GM12865 (cell line): ENCODE results near the gene INS.
"Not testable (repeated sequence)": the region's sequence is repeated elsewhere in the genome, so short reads cannot be mapped to it uniquely, and the experiment has no call there.

Experiments used
- DNase-seq: peaks from one replicate; pipeline ENCODE4 v3.0.0; 2010; ENCODE audit warnings: low read depth
- H3K4me3 ChIP-seq: 2 replicates; pipeline ENCODE4 v1.5.1; 2011; ENCODE audit warnings: mild to moderate bottlenecking, low read depth, low read length, control low read depth
- CTCF ChIP-seq: IDR thresholded peaks from 2 replicates; pipeline ENCODE4 v1.5.1; 2011; ENCODE audit warnings: low read length, control low read depth, low read depth, inconsistent platforms; ENCODE audit not compliant: insufficient read depth; ENCODE audit errors: missing control alignments

Gene INS

GRCh38 chr11:2127482-2128129, 33.4 kb downstream of the INS start:
- no peak for TF ChIP-seq CTCF
- no peak for DNase-seq

GRCh38 chr11:2126520-2127085, 34.4 kb downstream of the INS start:
- H3K4me3 ChIP-seq: no peak overlapping the region
- no peak for TF ChIP-seq CTCF
- no peak for DNase-seq

More at GRCh38 chr11:2127482-2128129, 33.4 kb downstream of the INS start:
- H3K4me3 ChIP-seq: no peak overlapping the region

- H3K4me3 ChIP-seq, DNase-seq: not testable (repeated sequence)
These were observed 36.1 kb downstream of the INS start for GRCh38 chr11:2124736-2125484.

- no peak overlapping the region for H3K4me3 ChIP-seq
- TF ChIP-seq CTCF: no peak
- no peak for DNase-seq
These were observed 37.4 kb downstream of the INS start for GRCh38 chr11:2123628-2123960.

- DNase-seq: no peak
These were observed 37.9 kb downstream of the INS start for GRCh38 chr11:2122907-2123627.

GRCh38 chr11:2122222-2122906, 38.6 kb downstream of the INS start:
- no peak for TF ChIP-seq CTCF
- DNase-seq: no peak
- no peak overlapping the region for H3K4me3 ChIP-seq

More at GRCh38 chr11:2122907-2123627, 37.9 kb downstream of the INS start:
- TF ChIP-seq CTCF: no peak
- no peak overlapping the region for H3K4me3 ChIP-seq
